ENCODE results near the gene SYCE3. TPM values are rescaled to one million over a fixed set of nuclear protein-coding genes. Genes with fewer than 3 reads are reported as not detected.
A peak's percentile ranks its signal among the peaks of the same experiment; 100 is the strongest.

SYCE3 gene
- total RNA-seq, 1 donor from 2014 or later, result not detected

- no peak for TF ChIP-seq CTCF (IDR thresholded peaks at IDR 0.05)
- DNase-seq (peak; percentile 61), ATAC-seq (peak; percentile 1 to 6)
- Histone ChIP-seq H3K36me3 (peaks cover 43% of the 10 kb centered on the region), H3K4me3 (peak overlapping the region; percentile 87), H3K9me3 (no peaks in the 10 kb centered on the region), H3K27me3 (ENCODE audit: low read depth) (no peaks in the 10 kb centered on the region), H3K27ac (peak overlapping the region; percentile 90), H3K4me1 (peaks cover 31% of the 10 kb centered on the region)
- intact Hi-C loops (cut with DNase I), result no loop called here
Observed at GRCh38 chr22:50506611-50507420, 55.9 kb downstream of the SYCE3 start.

GRCh38 chr22:50505776-50506610, 56.7 kb downstream of the SYCE3 start:
- intact Hi-C loops (cut with DNase I), result no loop called here
- ATAC-seq, result no peak
- Histone ChIP-seq H3K9me3 (no peaks in the 10 kb centered on the region), H3K27me3 (ENCODE audit: low read depth) (no peaks in the 10 kb centered on the region), H3K4me1 (peaks cover 28% of the 10 kb centered on the region), H3K27ac (no peak overlapping the region), H3K36me3 (peaks cover 42% of the 10 kb centered on the region), H3K4me3 (peak overlapping the region; percentile 87)
- no peak for TF ChIP-seq CTCF (IDR thresholded peaks at IDR 0.05)
- DNase-seq, result peak; percentile 57

- H3K27ac ChIP-seq, result no peak overlapping the region
- intact Hi-C loops (cut with DNase I), result no loop called here
- TF ChIP-seq CTCF (IDR thresholded peaks at IDR 0.05), result no peak
- ATAC-seq (no peak), DNase-seq (no peak)
- no peaks in the 10 kb centered on the region for H3K27me3 ChIP-seq (ENCODE audit: low read depth)
- H3K4me1 ChIP-seq, result peaks cover 27% of the 10 kb centered on the region
- H3K9me3 ChIP-seq, result no peaks in the 10 kb centered on the region
- peaks cover 36% of the 10 kb centered on the region for H3K36me3 ChIP-seq
- H3K4me3 ChIP-seq, result no peak overlapping the region
Observed at GRCh38 chr22:50505276-50505775, 57.4 kb downstream of the SYCE3 start.

GRCh38 chr22:50504369-50505211, 58.1 kb downstream of the SYCE3 start:
- intact Hi-C loops (cut with DNase I), result no loop called here
- Histone ChIP-seq H3K36me3 (peaks cover 36% of the 10 kb centered on the region), H3K27me3 (ENCODE audit: low read depth) (no peaks in the 10 kb centered on the region), H3K4me1 (peaks cover 24% of the 10 kb centered on the region), H3K27ac (no peak overlapping the region), H3K4me3 (no peak overlapping the region), H3K9me3 (no peaks in the 10 kb centered on the region)
- peak; percentile 52 for DNase-seq
- no peak for TF ChIP-seq CTCF (IDR thresholded peaks at IDR 0.05)
- ATAC-seq, result no peak

Data from lower lobe of right lung (tissue), 2 donors.